ENCODE results near the gene FNDC7. TPM values are rescaled to one million over a fixed set of nuclear protein-coding genes. Genes with fewer than 3 reads are reported as not detected.

The FNDC7 gene
- total and polyA plus RNA-seq, 9 of the 15 experiments (the other 6 are each of a cell fraction or from before 2014, with no cell fraction given): not detected

GRCh38 chr1:108691942-108692723 is 20.6 kb upstream of the FNDC7 start, which contains the start of gene PRPF38B (continued):
- TF ChIP-seq ZBTB33 (CRISPR knock-in tag; IDR thresholded peaks at IDR 0.05) (no peak; the same call in 1 of the 2 replicates), MBD1 (CRISPR knock-in tag; IDR thresholded peaks at IDR 0.05) (no peak), MBD2 (IDR thresholded peaks at IDR 0.05; ENCODE audit: borderline replicate concordance, low read depth) (peak; percentile 89), IRF2 (CRISPR knock-in tag; IDR thresholded peaks at IDR 0.05) (no peak), ZNF133 (CRISPR knock-in tag; IDR thresholded peaks at IDR 0.05) (no peak), ETV5 (CRISPR knock-in tag; IDR thresholded peaks at IDR 0.05; ENCODE audit: low read depth) (peak; percentile 94), PURB (CRISPR knock-in tag; IDR thresholded peaks at IDR 0.05; ENCODE audit: low read depth) (no peak), RBM39 (optimal IDR thresholded peaks at IDR 0.05; ENCODE audit: low read depth, low read length) (no peak), GABPB1 (CRISPR knock-in tag; IDR thresholded peaks at IDR 0.05) (peak; percentile 97), CREB3 (tag; conservative IDR thresholded peaks at IDR 0.05; ENCODE audit: low read depth) (no peak), ZNF609 (CRISPR knock-in tag; IDR thresholded peaks at IDR 0.05; ENCODE audit: borderline replicate concordance) (peak; percentile 89), TEAD1 (CRISPR knock-in tag; IDR thresholded peaks at IDR 0.05) (peak; percentile 54 to 55; a peak in 2 of 4 replicates)
